Panc1 (cell line): ENCODE results near the gene USP40.

ENCODE experiments used
- CTCF ChIP-seq: fragments of 450-650 bp; IDR thresholded peaks from 2 replicates; pipeline ENCODE4 v1.5.1; 2017; ENCODE audit warnings: mild to moderate bottlenecking
- POLR2AphosphoS5 ChIP-seq: IDR thresholded peaks from 2 replicates; pipeline ENCODE4 v1.6.1; 2012; ENCODE audit warnings: mild to moderate bottlenecking, low read depth, low read length, moderate library complexity
- REST ChIP-seq, 2 experiments: IDR thresholded peaks; 2 replicates each; pipeline ENCODE4 v1.6.1; 2011 to 2012; ENCODE audit warnings: low read depth in 2 of 2, control low read depth in 1 of 2, low read length in 1 of 2, mild to moderate bottlenecking in 1 of 2, moderate library complexity in 1 of 2; ENCODE audit not compliant: insufficient read depth in 1 of 2
- SIN3A ChIP-seq: IDR thresholded peaks from 2 replicates; pipeline ENCODE4 v1.6.1; 2012; ENCODE audit warnings: low read depth, mild to moderate bottlenecking, low read length, moderate library complexity, borderline replicate concordance; ENCODE audit not compliant: insufficient read depth
- TCF7L2 ChIP-seq: IDR thresholded peaks from 2 replicates; pipeline ENCODE4 v1.6.1; 2011; ENCODE audit warnings: mild to moderate bottlenecking, low read depth, low read length, inconsistent platforms

DNA sequence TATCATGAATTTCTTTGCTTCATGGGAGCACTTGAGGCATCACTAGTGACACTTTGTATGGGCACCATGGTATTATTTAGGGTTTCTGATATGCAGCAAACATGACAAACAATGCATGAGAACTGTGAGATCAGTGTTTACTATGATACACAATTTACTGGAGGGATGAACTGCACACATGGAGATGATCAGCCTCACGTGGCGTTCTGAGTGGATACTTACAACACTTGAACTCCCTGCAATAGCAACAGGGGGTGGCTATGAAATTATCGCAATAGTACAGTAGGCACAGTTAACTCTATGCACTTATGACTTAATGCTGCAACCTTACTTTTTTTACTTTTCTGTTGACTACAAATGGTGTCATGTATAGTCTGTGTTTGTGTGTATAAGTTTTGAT is 32.4 kb upstream of the USP40 start:
- TF ChIP-seq CTCF (no peak), POLR2AphosphoS5 (no peak), REST (IDR thresholded peaks at IDR 0.05; ENCODE audit: insufficient read depth in 1 of 2, low read depth in 2 of 2, low read length in 1 of 2) (no peak), SIN3A (no peak), TCF7L2 (no peak)
